H1 (cell line): ENCODE measurements around the gene MARCKS. TPM values are rescaled to one million over a fixed set of nuclear protein-coding genes. Genes with fewer than 3 reads are reported as not detected.

Experiments
- CTCF ChIA-PET: fragments of 300-600 bp; sonication (Branson Sonifier 250); formaldehyde crosslinking; loops from one replicate; lab custom pipeline; 2021; ENCODE audit not compliant: partially characterized antibody; lab: Charles Lee
- POLR2A ChIA-PET: fragments of 300-600 bp; sonication (Branson Sonifier 250); formaldehyde crosslinking; loops from one replicate; lab custom pipeline; 2021; ENCODE audit warnings: inconsistent platforms; ENCODE audit not compliant: partially characterized antibody; lab: Charles Lee
- DNase-seq, 2 experiments: peaks; one replicate each; pipeline versions ENCODE4 v3.0.0 to v3.0.0-alpha.2; 2010 to 2022; ENCODE audit warnings: low spot score in 2 of 2, low read depth in 1 of 2, mixed read lengths in 1 of 2
- FAIRE-seq: peaks from 2 replicates; lab custom pipeline; 2011; peaks lifted over from hg19 to GRCh38; lab: Jason Lieb, UNC
- H2AFZ ChIP-seq: 2 replicates; pipeline ENCODE4 v1.8.1; 2012; ENCODE audit warnings: low read length, inconsistent platforms
- H2AK5ac ChIP-seq: 2 replicates; pipeline ENCODE4 v1.6.1; 2013; ENCODE audit warnings: low read depth, low read length
- H2BK120ac ChIP-seq: replicated peaks from 2 replicates; pipeline ENCODE3; 2013; ENCODE audit warnings: low read depth, low read length, inconsistent platforms
- H2BK12ac ChIP-seq: 2 replicates; pipeline ENCODE4 v1.6.1; 2013; ENCODE audit warnings: low read depth, low read length
- H2BK15ac ChIP-seq: 2 replicates; pipeline ENCODE4 v1.6.1; 2013; ENCODE audit warnings: low read length
- H2BK20ac ChIP-seq: 2 replicates; pipeline ENCODE4 v1.6.1; 2013; ENCODE audit warnings: low read length
- H2BK5ac ChIP-seq: 2 replicates; pipeline ENCODE4 v1.6.1; 2013; ENCODE audit warnings: low read depth, low read length
- H3K14ac ChIP-seq: 2 replicates; pipeline ENCODE4 v1.6.1; 2013; ENCODE audit warnings: inconsistent platforms; ENCODE audit not compliant: insufficient read length
- H3K18ac ChIP-seq: 2 replicates; pipeline ENCODE4 v1.6.1; 2013; ENCODE audit warnings: low read length; ENCODE audit errors: extremely low read depth
- H3K23ac ChIP-seq: 2 replicates; pipeline ENCODE4 v1.6.1; 2013; ENCODE audit warnings: inconsistent platforms; ENCODE audit not compliant: insufficient read length
- H3K23me2 ChIP-seq: 2 replicates; pipeline ENCODE4 v1.6.1; 2013; ENCODE audit warnings: low read depth, low read length
- H3K27ac ChIP-seq: 2 replicates; pipeline ENCODE4 v1.6.1; 2011; ENCODE audit warnings: low read depth, low read length, inconsistent platforms
- H3K27me3 ChIP-seq, 4 experiments: replicated peaks in 1 of 4; 1 replicate in 1 of 4; 2 replicates in 3 of 4; pipeline versions ENCODE4 v1.6.1 to v1.8.1; 2011 to 2013; ENCODE audit warnings: low read length in 3 of 4, mild to moderate bottlenecking in 3 of 4, inconsistent platforms in 2 of 4, mixed read lengths in 2 of 4, moderate library complexity in 1 of 4; ENCODE audit not compliant: control insufficient read depth in 3 of 4, insufficient read depth in 3 of 4; ENCODE audit errors: extremely low read depth in 1 of 4
- H3K36me3 ChIP-seq, 4 experiments: 2 replicates each; pipeline versions ENCODE4 v1.6.1 to v1.8.1; 2011 to 2013; ENCODE audit warnings: mild to moderate bottlenecking in 4 of 4, low read length in 3 of 4, moderate library complexity in 2 of 4, control low read depth in 1 of 4, inconsistent platforms in 1 of 4; ENCODE audit not compliant: insufficient read depth in 4 of 4, control insufficient read depth in 2 of 4
- H3K4ac ChIP-seq: replicated peaks from 2 replicates; pipeline ENCODE3; 2013; ENCODE audit warnings: low read length, low read depth, mixed read lengths, inconsistent platforms; ENCODE audit not compliant: insufficient read length
- H3K4me1 ChIP-seq, 4 experiments: replicated peaks in 1 of 4; 1 replicate in 1 of 4; 2 replicates in 3 of 4; pipeline versions ENCODE4 v1.6.1 to v1.8.1; 2011 to 2013; ENCODE audit warnings: low read length in 3 of 4, inconsistent platforms in 2 of 4, mixed read lengths in 1 of 4; ENCODE audit not compliant: insufficient read depth in 4 of 4, control insufficient read depth in 3 of 4
- H3K4me2 ChIP-seq, 2 experiments: 2 replicates each; pipeline versions ENCODE4 v1.6.1 to v1.8.1; 2011 to 2013; ENCODE audit warnings: low read depth in 2 of 2, low read length in 2 of 2, control low read depth in 1 of 2, inconsistent platforms in 1 of 2, mild to moderate bottlenecking in 1 of 2; ENCODE audit not compliant: insufficient read depth in 1 of 2
- H3K4me3 ChIP-seq, 4 experiments: fragments of 200-600, 300-600 bp in 1 of 4; sonication (generic), shearing (Covaris generic), sonication (Bioruptor Twin) in 1 of 4; 2 replicates each; pipeline versions ENCODE4 v1.5.1 to v1.8.1; 2011 to 2016; ENCODE audit warnings: low read length in 4 of 4, low read depth in 3 of 4, control low read depth in 2 of 4, inconsistent platforms in 2 of 4, mild to moderate bottlenecking in 2 of 4, mixed read lengths in 1 of 4, moderate library complexity in 1 of 4; ENCODE audit not compliant: insufficient read depth in 2 of 4; ENCODE audit errors: extremely low read depth in 1 of 4
- H3K56ac ChIP-seq: replicated peaks from 2 replicates; pipeline ENCODE3; 2013; ENCODE audit warnings: low read depth, mild to moderate bottlenecking, mixed read lengths, low read length, inconsistent platforms; ENCODE audit not compliant: insufficient read length
- H3K79me1 ChIP-seq: 2 replicates; pipeline ENCODE4 v1.6.1; 2013; ENCODE audit warnings: low read depth, low read length, control low read depth
- H3K79me2 ChIP-seq, 2 experiments: 2 replicates each; pipeline versions ENCODE4 v1.6.1 to v1.8.1; 2012 to 2013; ENCODE audit warnings: low read length in 2 of 2, mild to moderate bottlenecking in 2 of 2, inconsistent platforms in 1 of 2; ENCODE audit not compliant: insufficient read depth in 2 of 2, control insufficient read depth in 1 of 2
- H3K9ac ChIP-seq, 4 experiments: replicated peaks in 1 of 4; 1 replicate in 1 of 4; 2 replicates in 3 of 4; pipeline versions ENCODE4 v1.6.1 to v1.8.1; 2011 to 2013; ENCODE audit warnings: low read depth in 3 of 4, low read length in 3 of 4, control low read depth in 2 of 4, mild to moderate bottlenecking in 2 of 4, moderate library complexity in 2 of 4, inconsistent platforms in 1 of 4; ENCODE audit errors: extremely low read depth in 1 of 4
- H3K9me3 ChIP-seq, 2 experiments: 2 replicates each; pipeline versions ENCODE4 v1.6.1 to v1.8.1; 2012 to 2013; ENCODE audit warnings: mild to moderate bottlenecking in 2 of 2, moderate library complexity in 2 of 2, control low read depth in 1 of 2, inconsistent platforms in 1 of 2, low read depth in 1 of 2, low read length in 1 of 2, mixed read lengths in 1 of 2; ENCODE audit not compliant: insufficient read depth in 2 of 2
- H4K20me1 ChIP-seq, 2 experiments: replicated peaks in 1 of 2; 2 replicates each; pipeline versions ENCODE3 to v1.8.1; 2011 to 2013; ENCODE audit warnings: inconsistent platforms in 2 of 2, low read length in 2 of 2, mild to moderate bottlenecking in 1 of 2; ENCODE audit not compliant: insufficient read depth in 2 of 2, control insufficient read depth in 1 of 2
- H4K5ac ChIP-seq: 2 replicates; pipeline ENCODE4 v1.6.1; 2013; ENCODE audit warnings: low read length, low read depth, mixed read lengths, inconsistent platforms; ENCODE audit not compliant: insufficient read length
- H4K8ac ChIP-seq: 2 replicates; pipeline ENCODE4 v1.8.0; 2013; ENCODE audit warnings: mild to moderate bottlenecking, moderate library complexity, low read length, inconsistent platforms; ENCODE audit not compliant: insufficient read depth; ENCODE audit errors: extremely low read depth
- H4K91ac ChIP-seq: replicated peaks from 2 replicates; pipeline ENCODE3; 2013; ENCODE audit warnings: low read length, mixed read lengths, inconsistent platforms; ENCODE audit not compliant: insufficient read length
- WGBS, 2 experiments: shearing (Covaris generic) in 1 of 2; methylation state at CpG; one replicate each; pipeline versions ENCODE4 v1.1.6 to v1.1.7; 2013 to 2015; ENCODE audit warnings: low lambda C conversion rate in 2 of 2, mixed read lengths in 2 of 2, inconsistent platforms in 1 of 2, low coverage in 1 of 2, missing lambda C conversion rate in 1 of 2; ENCODE audit not compliant: insufficient replicate concordance in 2 of 2, insufficient coverage in 1 of 2, insufficient read length in 1 of 2; ENCODE audit errors: extremely low coverage in 1 of 2, missing lambda C conversion rate in 1 of 2; 5-methylcytosine and 5-hydroxymethylcytosine counted together
- polyA plus RNA-seq, 7 experiments: library from polyadenylated mRNA; depleted of rRNA in 3 of 7; stranded (reverse) in 5 of 7; unstranded in 2 of 7; fragments of >200 nt in 5 of 7; fragments of 200-250 nt in 2 of 7; gene quantifications; 1 replicate in 5 of 7; 2 replicates in 1 of 7; 4 replicates in 1 of 7; pipeline versions ENCODE4 v1.2.1 to v1.2.3, GENCODE V29; 2011 to 2013; ENCODE audit warnings: missing spikeins in 2 of 7, mixed read lengths in 2 of 7
- total RNA-seq: library from RNA; stranded (reverse); fragmentation: NEBNext Ultra II Directional; extraction: Animal tissue kit (Norgen Biotek cat#: 25700); gene quantifications from 2 replicates; pipeline ENCODE4 v1.2.1, GENCODE V29; 2021

The MARCKS gene
- total and polyA plus RNA-seq, 2 of the 8 experiments (the other 6 are each of a cell fraction or from before 2014, with no cell fraction given): 26.6 to 111 TPM

GRCh38 chr6:113819169-113819830 is 37.8 kb upstream of the MARCKS start:
- H3K4ac ChIP-seq: no peak overlapping the region
- H3K79me1 ChIP-seq: no peaks in the 10 kb centered on the region
- no peak overlapping the region for H3K4me2 ChIP-seq
- no peaks in the 10 kb centered on the region for H3K36me3 ChIP-seq
- H3K4me3 ChIP-seq: no peak overlapping the region
- no peak overlapping the region for H3K27ac ChIP-seq
- H3K9me3 ChIP-seq: no peaks in the 10 kb centered on the region
- H2BK5ac ChIP-seq: no peak overlapping the region
- no peak overlapping the region for H2AK5ac ChIP-seq
- H3K27me3 ChIP-seq: peaks cover 0 to 1% (median 0%) of the 10 kb centered on the region in 4 experiments; a peak in 1 of 7 replicates
- no peak overlapping the region for H3K23ac ChIP-seq
- no peak overlapping the region for H2BK12ac ChIP-seq
- no peaks in the 10 kb centered on the region for H4K20me1 ChIP-seq
- no peak overlapping the region for H2BK15ac ChIP-seq
- ChIA-PET CTCF (no interaction called here), POLR2A (no interaction called here)
- H3K14ac ChIP-seq: no peak overlapping the region
- no peaks in the 10 kb centered on the region for H3K4me1 ChIP-seq
- H2BK20ac ChIP-seq: no peak overlapping the region
- FAIRE-seq (no peak), DNase-seq (no peak)
- H4K5ac ChIP-seq: no peak overlapping the region
- no peak overlapping the region for H3K9ac ChIP-seq
- H2AFZ ChIP-seq: no peak overlapping the region
- no peak overlapping the region for H3K18ac ChIP-seq
- H2BK120ac ChIP-seq: no peak overlapping the region
- no peak overlapping the region for H4K8ac ChIP-seq
- H3K79me2 ChIP-seq: no peaks in the 10 kb centered on the region
- WGBS, 2 experiments: 89% methylated on average over 2 of the region's 2 CpGs; no CpG with 5 or more reads in 1 of the 2 experiments
- no peaks in the 10 kb centered on the region for H3K23me2 ChIP-seq
- no peak overlapping the region for H3K56ac ChIP-seq
- no peak overlapping the region for H4K91ac ChIP-seq
